Omental fat pad (tissue), 4 donors: ENCODE data around the gene ACOT12. TPM values are rescaled to one million over a fixed set of nuclear protein-coding genes. Genes with fewer than 3 reads are reported as not detected.

Experiments used
- ATAC-seq: fragments of 150-250 bp; one replicate; pipeline ENCODE4 v1.9.1; 2016; ENCODE audit warnings: mild to moderate bottlenecking, moderate library complexity; ENCODE audit not compliant: low FRiP score
- DNase-seq: peaks from one replicate; pipeline ENCODE4 v3.0.0-alpha.2; 2019; ENCODE audit warnings: low spot score
- CTCF ChIP-seq, 3 donors: fragments of 450-650 bp; IDR thresholded peaks; one replicate each; pipeline ENCODE4 v1.5.1; 2016 to 2017; ENCODE audit warnings: antibody characterized with exemption in 3 of 3, mild to moderate bottlenecking in 3 of 3, moderate library complexity in 2 of 3
- total RNA-seq, 4 donors: library from RNA; depleted of rRNA; stranded (reverse); fragments of >200 nt; gene quantifications; one replicate each; pipeline ENCODE4 v1.1.0, GENCODE V29; 2016

Gene ACOT12
- total RNA-seq, 4 donors from 2014 or later: not detected

DNA sequence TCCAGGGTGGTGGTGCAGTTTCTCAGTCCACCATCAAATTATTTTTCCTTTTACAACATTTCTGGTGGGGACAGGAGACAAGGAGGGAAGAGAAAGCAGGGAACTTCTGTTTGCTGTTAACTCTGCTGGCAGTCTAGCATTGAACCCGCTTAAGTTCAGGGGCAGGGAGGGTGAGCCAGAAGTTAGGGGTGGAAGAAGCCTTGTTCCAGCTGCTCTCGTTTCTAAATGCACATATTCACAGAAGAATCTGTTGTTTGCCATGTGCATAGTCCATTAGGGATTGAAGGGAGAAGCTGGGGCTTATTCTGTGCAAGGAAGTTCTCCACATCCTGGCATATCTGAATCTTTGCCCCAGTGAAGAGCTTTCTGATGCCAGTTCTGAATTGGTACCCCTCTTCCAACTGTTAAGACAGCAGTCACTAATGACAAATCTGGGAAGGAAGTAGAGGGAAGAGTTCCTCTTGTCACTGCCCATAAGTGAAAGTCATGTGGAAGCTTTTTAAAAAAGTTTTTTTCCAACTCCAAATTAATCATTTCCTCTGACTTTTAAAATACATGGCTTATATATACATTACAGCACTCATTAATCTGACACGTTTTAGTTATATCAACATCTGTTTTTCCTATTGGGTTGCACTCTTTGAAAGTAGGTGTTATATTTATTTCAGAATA is 32.6 kb upstream of the ACOT12 start:
- ATAC-seq (no peak), DNase-seq (no peak)
- no peak for TF ChIP-seq CTCF (IDR thresholded peaks at IDR 0.05)

GRCh38 chr5:81425569-81425968 is 31.6 kb upstream of the ACOT12 start:
- no peak for ATAC-seq
- no peak for DNase-seq
- no peak for TF ChIP-seq CTCF (IDR thresholded peaks at IDR 0.05)

GRCh38 chr5:81424728-81425127 is 30.8 kb upstream of the ACOT12 start:
- no peak for TF ChIP-seq CTCF (IDR thresholded peaks at IDR 0.05)
- DNase-seq (no peak), ATAC-seq (no peak)

GRCh38 chr5:81422671-81423070 is 28.7 kb upstream of the ACOT12 start:
- ATAC-seq (no peak), DNase-seq (no peak)
- TF ChIP-seq CTCF (IDR thresholded peaks at IDR 0.05): no peak

GRCh38 chr5:81420039-81420667 is 26.2 kb upstream of the ACOT12 start:
- TF ChIP-seq CTCF (IDR thresholded peaks at IDR 0.05): no peak
- no peak for DNase-seq
- no peak for ATAC-seq

DNA sequence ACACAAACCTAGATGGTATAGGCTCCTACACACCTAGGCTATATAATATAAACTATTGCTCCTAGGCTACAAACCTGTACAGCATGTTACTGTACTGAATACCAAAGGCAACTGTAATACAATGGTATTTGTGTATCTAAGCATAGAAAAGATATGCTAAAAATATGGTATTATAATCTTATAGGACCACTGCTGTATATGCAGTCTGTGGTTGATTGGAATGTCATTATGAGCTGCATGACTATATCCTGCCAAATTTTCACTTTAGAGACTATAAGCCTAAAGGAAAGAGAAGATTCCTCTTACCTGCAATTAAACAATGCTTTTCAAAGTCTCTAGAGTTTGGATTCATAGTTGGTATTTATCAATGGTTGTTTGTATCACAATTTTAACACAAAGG is 24.7 kb upstream of the ACOT12 start:
- DNase-seq: no peak
- ATAC-seq: no peak
- no peak for TF ChIP-seq CTCF (IDR thresholded peaks at IDR 0.05)

- DNase-seq: no peak
- no peak for TF ChIP-seq CTCF (IDR thresholded peaks at IDR 0.05)
- no peak for ATAC-seq
Observed at GRCh38 chr5:81417052-81417451, 23.1 kb upstream of the ACOT12 start.
